ENCODE measurements around the gene PNPLA1.

Gene PNPLA1, protein sequence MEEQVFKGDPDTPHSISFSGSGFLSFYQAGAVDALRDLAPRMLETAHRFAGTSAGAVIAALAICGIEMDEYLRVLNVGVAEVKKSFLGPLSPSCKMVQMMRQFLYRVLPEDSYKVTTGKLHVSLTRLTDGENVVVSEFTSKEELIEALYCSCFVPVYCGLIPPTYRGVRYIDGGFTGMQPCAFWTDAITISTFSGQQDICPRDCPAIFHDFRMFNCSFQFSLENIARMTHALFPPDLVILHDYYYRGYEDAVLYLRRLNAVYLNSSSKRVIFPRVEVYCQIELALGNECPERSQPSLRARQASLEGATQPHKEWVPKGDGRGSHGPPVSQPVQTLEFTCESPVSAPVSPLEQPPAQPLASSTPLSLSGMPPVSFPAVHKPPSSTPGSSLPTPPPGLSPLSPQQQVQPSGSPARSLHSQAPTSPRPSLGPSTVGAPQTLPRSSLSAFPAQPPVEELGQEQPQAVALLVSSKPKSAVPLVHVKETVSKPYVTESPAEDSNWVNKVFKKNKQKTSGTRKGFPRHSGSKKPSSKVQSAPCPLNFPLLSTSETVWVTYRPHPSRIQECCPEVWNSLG

GRCh38 chr6:36269834-36270705 is at the start of gene PNPLA1:
TSS of gene PNPLA1 (plus strand) at chr6:36270060. CDS start at chr6:36270460, 400 bp downstream.
- TF ChIP-seq CTCF (conservative IDR thresholded peaks at IDR 0.05) (no peak), ZFX (IDR thresholded peaks at IDR 0.05) (no peak)
- H3K27ac ChIP-seq, result no peak within 1 kb of the TSS

DNA sequence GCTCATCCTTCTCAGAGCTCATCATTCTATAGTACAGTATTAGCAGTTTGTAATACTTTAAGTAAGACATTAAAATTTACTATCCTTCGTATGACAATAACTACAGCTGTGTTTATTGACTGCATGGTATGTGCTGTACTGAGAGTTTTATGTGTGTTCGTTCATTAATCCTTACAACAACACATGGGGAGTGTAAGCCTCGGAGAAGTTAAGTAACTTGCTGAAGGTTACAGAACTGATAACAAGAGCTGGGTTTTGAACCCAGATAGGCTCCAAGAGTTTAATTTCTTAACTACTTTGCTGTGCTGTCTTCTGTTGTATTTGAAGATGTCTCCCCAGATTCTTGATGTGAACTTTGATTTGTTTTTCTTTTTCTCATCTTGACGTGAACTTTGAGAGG is 49.6 kb upstream of the PNPLA1 start:
- H3K27ac ChIP-seq, result no peak overlapping the region
- TF ChIP-seq CTCF (conservative IDR thresholded peaks at IDR 0.05) (no peak), ZFX (IDR thresholded peaks at IDR 0.05) (no peak)

GRCh38 chr6:36221674-36222073 is 48.2 kb upstream of the PNPLA1 start:
- TF ChIP-seq CTCF (conservative IDR thresholded peaks at IDR 0.05) (no peak), ZFX (IDR thresholded peaks at IDR 0.05) (no peak)

GRCh38 chr6:36222924-36223323 is 46.9 kb upstream of the PNPLA1 start:
- no peak overlapping the region for H3K27ac ChIP-seq
- no peak for TF ChIP-seq CTCF (conservative IDR thresholded peaks at IDR 0.05)
- no peak for TF ChIP-seq ZFX (IDR thresholded peaks at IDR 0.05)

More at GRCh38 chr6:36221674-36222073, 48.2 kb upstream of the PNPLA1 start:
- no peak overlapping the region for H3K27ac ChIP-seq

GRCh38 chr6:36223706-36224105 is 46.2 kb upstream of the PNPLA1 start:
- no peak overlapping the region for H3K27ac ChIP-seq
- no peak for TF ChIP-seq CTCF (conservative IDR thresholded peaks at IDR 0.05)

- H3K27ac ChIP-seq, result no peak overlapping the region
- TF ChIP-seq ZFX (IDR thresholded peaks at IDR 0.05) (no peak), CTCF (conservative IDR thresholded peaks at IDR 0.05) (no peak)
Observed at GRCh38 chr6:36224918-36225461, 44.9 kb upstream of the PNPLA1 start.

Data from C4-2B (cell line).